Tongue (tissue), 2 donors: ENCODE results near the gene CARHSP1. TPM values are rescaled to one million over a fixed set of nuclear protein-coding genes. Genes with fewer than 3 reads are reported as not detected.
A peak's percentile ranks its signal among the peaks of the same experiment; 100 is the strongest.
"Not testable (repeated sequence)": the region's sequence is repeated elsewhere in the genome, so short reads cannot be mapped to it uniquely, and the experiment has no call there.

ENCODE experiments used
- DNase-seq: peaks from one replicate; pipeline ENCODE4 v3.0.0-alpha.2; 2015
- total RNA-seq: library from RNA; depleted of rRNA; stranded (reverse); fragments of >200 nt; gene quantifications from one replicate; pipeline ENCODE4 v1.2.3, GENCODE V29; 2014

The CARHSP1 gene
- total RNA-seq = 78.0 TPM

- DNase-seq = peak; percentile 96
Observed at GRCh38 chr16:8868416-8869211, at the start of gene CARHSP1. Gene CARHSP1, minus strand, starts transcription at chr16:8869006. Its CDS starts 9,678 bp downstream, at chr16:8859328.

GRCh38 chr16:8917336-8917735 lies 48.5 kb upstream of the CARHSP1 start:
- DNase-seq = not testable (repeated sequence)

GRCh38 chr16:8916541-8917225 lies 47.9 kb upstream of the CARHSP1 start:
- no peak for DNase-seq

- no peak for DNase-seq
Observed at GRCh38 chr16:8915722-8916301, 47.0 kb upstream of the CARHSP1 start.

GRCh38 chr16:8914098-8914497 lies 45.3 kb upstream of the CARHSP1 start:
- no peak for DNase-seq

- DNase-seq = no peak
Observed at GRCh38 chr16:8912793-8913192, 44.0 kb upstream of the CARHSP1 start.

- no peak for DNase-seq
Observed at GRCh38 chr16:8910811-8911210, 42.0 kb upstream of the CARHSP1 start.

- DNase-seq = no peak
Observed at GRCh38 chr16:8908810-8909468, 40.1 kb upstream of the CARHSP1 start.

- DNase-seq = no peak
Observed at GRCh38 chr16:8907096-8907495, 38.3 kb upstream of the CARHSP1 start.

- no peak for DNase-seq
Observed at GRCh38 chr16:8905795-8906591, 37.2 kb upstream of the CARHSP1 start.

- DNase-seq = peak; percentile 21
Observed at GRCh38 chr16:8905168-8905762, 36.5 kb upstream of the CARHSP1 start.

GRCh38 chr16:8904018-8904430 lies 35.2 kb upstream of the CARHSP1 start:
- DNase-seq = no peak

- no peak for DNase-seq
Observed at GRCh38 chr16:8903004-8903403, 34.2 kb upstream of the CARHSP1 start.

- no peak for DNase-seq
Observed at GRCh38 chr16:8901320-8901861, 32.6 kb upstream of the CARHSP1 start.

- DNase-seq = no peak
Observed at GRCh38 chr16:8900343-8900742, 31.5 kb upstream of the CARHSP1 start.

GRCh38 chr16:8899709-8900317 lies 31.0 kb upstream of the CARHSP1 start:
- DNase-seq = no peak

- no peak for DNase-seq
Observed at GRCh38 chr16:8898660-8899318, 30.0 kb upstream of the CARHSP1 start.

GRCh38 chr16:8894736-8895334 lies 26.0 kb upstream of the CARHSP1 start:
- no peak for DNase-seq

GRCh38 chr16:8893976-8894690 lies 25.3 kb upstream of the CARHSP1 start:
- DNase-seq = no peak
